ENCODE data around the gene HEXD.
"Not testable (repeated sequence)": the region's sequence is repeated elsewhere in the genome, so short reads cannot be mapped to it uniquely, and the experiment has no call there.

The HEXD gene

DNA sequence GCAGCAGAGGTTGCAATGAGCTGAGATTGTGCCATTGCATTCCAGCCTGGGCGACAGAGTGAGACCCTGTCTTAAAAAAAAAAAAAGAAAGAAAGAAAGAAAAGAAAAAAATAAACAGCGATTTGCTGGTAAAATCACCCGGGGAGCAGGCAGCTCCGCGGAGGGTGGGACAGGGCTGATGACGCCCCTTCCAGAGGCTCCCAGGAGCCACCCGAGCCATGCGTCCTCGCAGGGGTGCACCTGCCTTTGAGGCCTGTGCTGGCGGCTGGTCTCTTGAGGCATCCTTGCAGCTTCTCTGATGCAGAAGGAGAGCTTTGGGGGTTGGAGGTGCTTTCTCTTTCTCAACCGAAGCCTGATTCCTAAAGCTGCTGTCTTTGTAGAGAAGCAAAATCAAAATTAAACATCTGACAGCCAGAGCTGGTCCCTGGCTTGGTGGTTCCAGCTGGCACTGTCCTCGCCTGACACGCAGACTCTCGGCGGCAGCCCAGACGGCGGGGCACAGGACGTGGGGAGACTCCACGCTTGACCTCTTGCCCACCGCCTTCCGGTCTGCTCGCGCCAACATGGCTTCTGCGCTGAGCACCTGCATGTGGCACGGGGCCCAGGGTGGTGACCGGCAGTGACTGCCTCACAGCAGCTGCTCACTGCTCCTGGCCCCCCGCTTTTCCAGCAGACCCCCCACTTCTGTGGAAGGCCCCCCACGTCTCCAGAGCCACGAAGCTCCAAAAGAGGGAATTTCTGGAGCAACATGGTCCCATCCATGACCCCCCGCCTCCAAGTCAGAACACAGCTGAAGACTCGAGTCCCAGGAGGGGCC lies 40.0 kb upstream of the HEXD start:
- Mint-ChIP-seq H3K27me3 (peaks cover 45% of the 10 kb centered on the region), H3K36me3 (ENCODE audit: low read depth) (no peaks in the 10 kb centered on the region), H3K9me3 (no peaks in the 10 kb centered on the region), H3K4me3 (no peak overlapping the region), H3K4me1 (ENCODE audit: low read depth) (peaks cover 9% of the 10 kb centered on the region), H3K27ac (no peak overlapping the region)

DNA sequence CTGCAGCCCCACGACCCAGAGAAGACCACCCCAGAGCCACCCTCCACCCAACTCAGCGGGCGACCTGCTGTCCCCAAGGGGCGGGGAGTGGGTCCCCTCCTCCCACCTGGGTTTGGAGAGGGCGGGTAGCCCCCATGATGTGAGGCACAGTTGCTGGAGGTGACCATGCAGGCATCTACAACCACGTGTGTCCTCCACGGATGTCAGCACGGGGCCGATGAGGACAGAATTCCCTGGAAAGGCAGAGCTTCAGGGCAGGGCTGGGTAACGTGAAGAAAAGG lies 39.5 kb upstream of the HEXD start:
- peaks cover 39% of the 10 kb centered on the region for H3K27me3 Mint-ChIP-seq
- H3K9me3 Mint-ChIP-seq = no peaks in the 10 kb centered on the region
- H3K27ac Mint-ChIP-seq = no peak overlapping the region
- H3K4me1 Mint-ChIP-seq (ENCODE audit: low read depth) = peaks cover 5% of the 10 kb centered on the region
- no peaks in the 10 kb centered on the region for H3K36me3 Mint-ChIP-seq (ENCODE audit: low read depth)
- no peak overlapping the region for H3K4me3 Mint-ChIP-seq

DNA sequence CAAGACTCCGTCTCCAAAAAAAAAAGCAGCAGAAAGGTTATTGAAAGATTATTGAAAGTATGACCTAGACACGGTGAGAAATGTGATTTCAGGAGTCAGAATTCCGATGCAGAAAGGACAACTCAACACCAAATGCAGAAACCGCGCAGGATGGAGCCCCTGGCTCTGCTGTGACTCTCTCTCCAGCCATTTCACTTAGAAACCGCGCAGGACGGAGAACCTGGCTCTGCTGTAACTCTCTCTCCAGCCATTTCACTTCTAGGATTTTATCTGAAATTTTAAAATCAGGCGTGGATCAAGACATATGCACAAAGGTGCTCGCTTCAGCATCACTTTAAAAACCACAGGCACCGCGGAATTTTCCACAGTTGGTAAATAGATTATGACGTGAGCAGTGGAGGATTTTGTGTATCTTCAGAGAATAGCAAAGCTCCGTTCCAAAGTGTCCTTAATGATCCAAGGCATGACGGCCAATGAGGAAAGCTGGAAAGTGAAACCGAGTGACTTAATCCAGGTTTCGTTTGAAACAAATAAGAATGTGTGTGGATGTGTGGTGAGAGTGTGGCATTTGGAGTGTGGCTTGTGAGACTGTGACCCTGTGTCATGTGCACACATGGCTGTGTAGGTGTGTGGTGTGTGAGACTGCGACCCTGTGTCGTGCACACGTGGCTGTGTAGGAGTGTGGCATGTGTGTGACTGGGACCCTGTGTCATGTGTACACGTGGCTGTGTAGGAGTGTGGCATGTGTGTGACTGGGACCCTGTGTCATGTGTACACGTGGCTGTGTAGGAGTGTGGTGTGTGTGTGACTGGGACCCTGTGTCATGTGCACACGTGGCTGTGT lies 37.1 kb upstream of the HEXD start:
- H3K36me3 Mint-ChIP-seq (ENCODE audit: low read depth) = no peaks in the 10 kb centered on the region
- no peak overlapping the region for H3K27ac Mint-ChIP-seq
- H3K4me1 Mint-ChIP-seq (ENCODE audit: low read depth) = peaks cover 5% of the 10 kb centered on the region
- H3K4me3 Mint-ChIP-seq = no peak overlapping the region
- no peaks in the 10 kb centered on the region for H3K9me3 Mint-ChIP-seq
- H3K27me3 Mint-ChIP-seq = peaks cover 33% of the 10 kb centered on the region

DNA sequence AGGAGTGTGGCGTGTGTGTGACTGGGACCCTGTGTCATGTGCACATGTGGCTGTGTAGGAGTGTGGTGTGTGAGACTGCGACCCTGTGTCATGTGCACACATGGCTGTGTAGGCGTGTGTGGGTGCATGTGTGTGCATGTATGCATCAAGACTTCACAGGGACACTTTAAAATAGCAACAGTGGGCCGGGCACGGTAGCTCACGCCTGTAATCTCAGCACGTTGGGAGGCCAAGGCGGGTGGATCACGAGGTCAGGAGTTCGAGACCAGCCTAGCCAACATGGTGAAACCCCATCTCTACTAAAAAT lies 36.5 kb upstream of the HEXD start:
- H3K36me3 Mint-ChIP-seq (ENCODE audit: low read depth); H3K4me1 Mint-ChIP-seq (ENCODE audit: low read depth); H3K27ac Mint-ChIP-seq; H3K9me3 Mint-ChIP-seq; H3K4me3 Mint-ChIP-seq: not testable (repeated sequence)
- peaks cover 29% of the 10 kb centered on the region for H3K27me3 Mint-ChIP-seq

DNA sequence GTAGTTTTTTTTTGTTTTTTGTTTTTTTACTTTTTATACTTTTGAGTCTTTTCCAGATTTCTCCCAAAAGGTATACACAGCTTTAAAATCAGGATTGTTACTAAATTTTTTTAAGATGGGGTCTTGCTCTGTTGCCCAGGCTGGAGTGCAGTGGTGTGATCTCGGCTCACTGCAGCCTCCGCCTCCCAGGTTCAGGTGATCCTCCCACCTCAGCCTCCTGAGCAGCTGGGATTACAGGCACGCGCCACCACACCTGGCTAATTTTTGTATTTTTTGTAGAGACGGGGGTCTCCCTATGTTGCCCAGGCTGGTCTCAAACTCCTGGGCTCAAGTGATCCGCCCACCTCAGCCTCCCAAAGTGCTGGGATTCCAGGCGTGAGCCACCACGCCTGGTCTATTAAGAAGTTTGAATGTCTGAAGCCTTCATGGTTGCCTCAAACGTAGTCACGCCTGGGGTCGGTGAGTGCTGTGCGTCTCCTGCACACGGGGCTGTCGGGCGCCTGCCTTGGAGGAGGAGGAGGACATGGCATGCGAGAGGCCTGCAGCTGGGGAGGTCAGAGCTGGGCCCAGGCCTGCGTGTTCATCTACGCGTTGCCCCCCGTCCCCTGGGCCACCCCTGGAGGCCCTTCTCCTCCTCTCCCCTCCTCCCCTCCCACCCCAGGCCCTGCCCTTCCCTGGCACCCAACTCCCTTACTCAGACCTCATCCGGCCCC lies 35.8 kb upstream of the HEXD start:
- H3K4me1 Mint-ChIP-seq (ENCODE audit: low read depth); H3K27ac Mint-ChIP-seq; H3K9me3 Mint-ChIP-seq; H3K36me3 Mint-ChIP-seq (ENCODE audit: low read depth); H3K4me3 Mint-ChIP-seq: not testable (repeated sequence)
- H3K27me3 Mint-ChIP-seq = peaks cover 26% of the 10 kb centered on the region

DNA sequence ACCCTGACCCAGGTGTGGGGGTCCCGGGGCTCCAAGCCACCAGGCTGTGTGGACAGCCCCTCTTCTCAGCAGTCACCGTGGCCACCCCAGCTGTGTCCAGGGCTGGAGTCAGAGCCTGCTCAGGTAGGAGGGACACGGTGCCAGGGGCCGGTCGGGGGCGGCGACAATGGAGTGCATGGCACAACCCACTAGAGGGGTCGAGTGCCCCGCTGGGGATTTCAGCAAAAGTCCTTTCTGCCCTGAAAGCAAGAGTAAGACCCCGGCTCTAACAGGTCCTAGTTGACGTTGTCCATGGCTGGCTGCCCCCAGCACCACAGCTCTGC lies 35.3 kb upstream of the HEXD start:
- peaks cover 22% of the 10 kb centered on the region for H3K27me3 Mint-ChIP-seq
- no peak overlapping the region for H3K4me3 Mint-ChIP-seq
- peaks cover 5% of the 10 kb centered on the region for H3K4me1 Mint-ChIP-seq (ENCODE audit: low read depth)
- H3K27ac Mint-ChIP-seq = no peak overlapping the region
- no peaks in the 10 kb centered on the region for H3K36me3 Mint-ChIP-seq (ENCODE audit: low read depth)
- no peaks in the 10 kb centered on the region for H3K9me3 Mint-ChIP-seq

DNA sequence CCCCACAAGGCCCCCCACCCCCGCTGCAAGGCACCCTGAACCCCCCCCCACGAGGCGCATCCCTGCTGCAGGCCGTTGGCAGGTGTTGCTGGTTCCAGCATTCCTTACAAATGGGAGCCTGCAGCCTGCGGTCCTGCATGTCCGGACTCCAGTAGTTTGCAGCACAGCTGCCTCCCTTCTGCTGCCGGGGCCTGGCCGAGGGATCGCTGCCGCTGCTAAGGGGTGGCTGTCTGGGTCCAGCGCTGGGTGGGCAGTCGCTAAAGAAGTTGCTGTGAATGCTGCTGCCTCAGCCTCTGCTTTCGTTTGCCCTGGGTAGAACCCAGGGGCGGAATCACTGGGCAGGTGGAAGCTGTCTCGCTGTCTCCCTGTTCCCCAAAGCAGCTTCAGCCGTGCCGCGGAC lies 34.7 kb upstream of the HEXD start:
- Mint-ChIP-seq H3K36me3 (ENCODE audit: low read depth) (no peaks in the 10 kb centered on the region), H3K27ac (no peak overlapping the region), H3K9me3 (no peaks in the 10 kb centered on the region), H3K4me3 (no peak overlapping the region), H3K4me1 (ENCODE audit: low read depth) (peaks cover 5% of the 10 kb centered on the region), H3K27me3 (peaks cover 22% of the 10 kb centered on the region)

DNA sequence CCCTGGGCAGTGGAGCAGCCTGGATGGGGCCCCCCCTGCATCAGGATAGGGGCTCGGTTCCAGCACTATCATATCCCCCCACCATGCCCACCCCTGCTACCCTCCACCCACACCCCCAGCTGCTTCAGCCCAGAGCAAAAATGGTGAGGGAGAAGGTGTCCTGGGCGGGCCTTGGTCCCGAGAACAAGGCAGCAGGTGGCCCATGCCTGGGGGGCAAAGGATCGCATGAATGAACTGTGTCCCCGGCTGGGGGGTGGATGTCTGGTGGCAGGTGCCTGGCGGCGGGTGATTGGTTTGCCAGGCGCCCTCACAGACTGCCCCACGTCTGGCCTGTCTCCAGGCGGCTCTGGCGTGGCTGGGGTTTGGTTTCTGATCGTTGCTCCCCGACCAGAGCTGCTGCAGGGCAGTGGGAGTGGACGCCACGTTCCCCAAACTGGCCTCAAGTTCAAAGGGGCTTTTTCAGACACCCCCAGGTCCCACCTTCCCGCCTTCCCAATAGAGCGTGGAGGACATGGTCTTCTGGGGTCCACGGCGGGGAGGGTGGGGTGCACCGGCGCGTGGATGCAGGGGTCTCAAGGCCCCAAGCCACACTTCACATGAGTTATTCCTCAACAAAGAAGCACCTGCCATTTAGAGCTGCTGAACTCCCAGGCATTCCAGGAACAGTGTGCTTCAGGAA lies 34.0 kb upstream of the HEXD start:
- Mint-ChIP-seq H3K27me3 (peaks cover 18% of the 10 kb centered on the region), H3K9me3 (no peaks in the 10 kb centered on the region), H3K4me3 (no peak overlapping the region), H3K36me3 (ENCODE audit: low read depth) (no peaks in the 10 kb centered on the region), H3K4me1 (ENCODE audit: low read depth) (peaks cover 5% of the 10 kb centered on the region), H3K27ac (no peak overlapping the region)

DNA sequence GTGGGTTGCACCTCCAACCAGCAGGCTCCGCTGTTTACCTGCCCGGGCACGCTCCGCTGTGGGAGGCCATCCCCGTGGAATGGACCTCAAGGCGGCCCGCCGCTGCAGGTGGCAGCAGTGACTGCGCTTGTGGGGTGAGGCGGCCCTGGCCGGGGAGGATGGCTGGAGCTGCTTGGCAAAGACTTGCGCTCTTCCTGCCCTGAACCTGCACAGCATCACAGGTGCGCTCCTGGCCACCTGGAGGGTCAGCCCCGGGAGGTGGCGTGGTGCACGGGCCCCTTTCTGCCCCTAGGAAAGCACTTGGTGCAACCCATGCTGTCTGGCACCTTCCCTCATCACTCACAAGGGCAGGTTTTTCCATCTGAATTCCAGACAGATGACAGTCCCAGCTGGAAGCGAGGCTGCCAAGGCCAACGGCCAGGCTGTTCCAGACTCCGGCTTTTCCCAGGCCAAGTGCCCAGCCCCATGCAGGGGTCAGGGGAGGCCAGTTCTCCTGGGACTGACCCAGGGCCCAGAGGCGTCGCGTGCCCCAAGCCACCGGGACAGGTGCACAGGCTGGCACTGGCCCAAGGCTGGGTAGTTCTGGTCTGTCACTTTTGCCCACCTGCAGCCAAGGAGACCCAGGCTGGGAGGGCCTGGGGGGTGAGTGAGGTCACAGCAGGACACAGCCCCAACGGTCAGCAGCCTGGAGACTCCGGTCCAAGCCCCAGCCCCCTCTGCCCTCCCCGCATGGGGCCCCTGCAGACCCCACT lies 33.2 kb upstream of the HEXD start:
- H3K9me3 Mint-ChIP-seq = no peaks in the 10 kb centered on the region
- peaks cover 15% of the 10 kb centered on the region for H3K27me3 Mint-ChIP-seq
- H3K27ac Mint-ChIP-seq = no peak overlapping the region
- no peak overlapping the region for H3K4me3 Mint-ChIP-seq
- H3K36me3 Mint-ChIP-seq (ENCODE audit: low read depth) = no peaks in the 10 kb centered on the region
- peaks cover 5% of the 10 kb centered on the region for H3K4me1 Mint-ChIP-seq (ENCODE audit: low read depth)

DNA sequence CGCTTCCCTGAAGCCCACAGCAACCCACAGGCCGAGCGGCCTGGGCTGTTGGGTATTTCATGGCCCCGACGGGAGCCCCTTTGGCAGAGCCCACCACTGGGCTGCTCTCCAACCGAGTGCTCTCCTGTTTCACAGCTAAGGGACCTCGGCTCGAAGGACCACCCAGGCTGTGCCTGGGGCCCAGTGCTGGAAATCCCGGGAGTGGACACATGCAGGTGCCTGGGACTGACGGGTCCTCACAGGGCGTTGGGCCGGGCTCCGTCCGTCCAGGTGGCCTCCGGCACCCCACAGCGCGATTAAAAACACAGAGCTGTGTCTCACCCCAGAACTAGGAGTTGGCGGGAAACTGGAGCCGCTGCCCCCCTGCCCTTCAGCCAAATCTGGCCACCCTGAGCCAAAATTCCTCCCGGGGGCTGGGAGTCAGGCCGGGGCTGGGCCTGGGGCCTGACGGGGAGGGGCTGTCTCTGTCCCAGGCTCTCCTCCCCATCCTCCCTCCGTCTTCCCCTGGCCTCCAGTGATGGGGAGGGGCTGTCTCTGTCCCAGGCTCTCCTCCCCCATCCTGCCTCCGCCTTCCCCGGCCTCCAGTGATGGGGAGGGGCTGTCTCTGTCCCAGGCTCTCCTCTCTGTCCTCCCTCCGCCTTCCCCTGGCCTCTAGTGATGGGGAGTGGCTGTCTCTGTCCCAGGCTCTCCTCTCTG lies 32.4 kb upstream of the HEXD start:
- no peaks in the 10 kb centered on the region for H3K36me3 Mint-ChIP-seq (ENCODE audit: low read depth)
- peaks cover 5% of the 10 kb centered on the region for H3K4me1 Mint-ChIP-seq (ENCODE audit: low read depth)
- no peak overlapping the region for H3K27ac Mint-ChIP-seq
- H3K9me3 Mint-ChIP-seq = no peaks in the 10 kb centered on the region
- peaks cover 10% of the 10 kb centered on the region for H3K27me3 Mint-ChIP-seq
- H3K4me3 Mint-ChIP-seq = no peak overlapping the region

DNA sequence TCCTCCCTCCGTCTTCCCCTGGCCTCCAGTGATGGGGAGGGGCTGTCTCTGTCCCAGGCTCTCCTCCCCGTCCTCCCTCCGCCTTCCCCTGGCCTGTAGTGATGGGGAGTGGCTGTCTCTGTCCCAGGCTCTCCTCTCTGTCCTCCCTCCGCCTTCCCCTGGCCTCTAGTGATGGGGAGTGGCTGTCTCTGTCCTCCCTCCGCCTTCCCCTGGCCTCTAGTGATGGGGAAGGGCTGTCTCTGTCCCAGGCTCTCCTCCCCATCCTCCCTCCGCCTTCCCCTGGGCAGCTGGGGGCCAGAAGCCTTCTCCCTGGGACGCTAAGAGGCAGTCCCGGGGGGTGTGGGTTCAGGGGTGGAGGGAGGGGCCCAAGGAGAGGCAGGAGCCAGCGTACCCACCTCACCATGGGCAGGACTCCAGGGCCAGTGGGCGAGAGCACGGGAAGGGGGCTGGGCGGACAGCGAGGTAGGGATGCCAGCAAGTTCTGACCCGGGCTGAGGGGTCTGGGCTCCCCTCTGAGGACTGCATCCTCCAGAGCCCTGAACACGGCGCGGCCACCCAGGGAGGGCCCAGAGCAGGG lies 31.8 kb upstream of the HEXD start:
- peaks cover 2% of the 10 kb centered on the region for H3K4me1 Mint-ChIP-seq (ENCODE audit: low read depth)
- no peaks in the 10 kb centered on the region for H3K36me3 Mint-ChIP-seq (ENCODE audit: low read depth)
- H3K9me3 Mint-ChIP-seq = no peaks in the 10 kb centered on the region
- no peak overlapping the region for H3K4me3 Mint-ChIP-seq
- no peak overlapping the region for H3K27ac Mint-ChIP-seq
- H3K27me3 Mint-ChIP-seq = peaks cover 3% of the 10 kb centered on the region

DNA sequence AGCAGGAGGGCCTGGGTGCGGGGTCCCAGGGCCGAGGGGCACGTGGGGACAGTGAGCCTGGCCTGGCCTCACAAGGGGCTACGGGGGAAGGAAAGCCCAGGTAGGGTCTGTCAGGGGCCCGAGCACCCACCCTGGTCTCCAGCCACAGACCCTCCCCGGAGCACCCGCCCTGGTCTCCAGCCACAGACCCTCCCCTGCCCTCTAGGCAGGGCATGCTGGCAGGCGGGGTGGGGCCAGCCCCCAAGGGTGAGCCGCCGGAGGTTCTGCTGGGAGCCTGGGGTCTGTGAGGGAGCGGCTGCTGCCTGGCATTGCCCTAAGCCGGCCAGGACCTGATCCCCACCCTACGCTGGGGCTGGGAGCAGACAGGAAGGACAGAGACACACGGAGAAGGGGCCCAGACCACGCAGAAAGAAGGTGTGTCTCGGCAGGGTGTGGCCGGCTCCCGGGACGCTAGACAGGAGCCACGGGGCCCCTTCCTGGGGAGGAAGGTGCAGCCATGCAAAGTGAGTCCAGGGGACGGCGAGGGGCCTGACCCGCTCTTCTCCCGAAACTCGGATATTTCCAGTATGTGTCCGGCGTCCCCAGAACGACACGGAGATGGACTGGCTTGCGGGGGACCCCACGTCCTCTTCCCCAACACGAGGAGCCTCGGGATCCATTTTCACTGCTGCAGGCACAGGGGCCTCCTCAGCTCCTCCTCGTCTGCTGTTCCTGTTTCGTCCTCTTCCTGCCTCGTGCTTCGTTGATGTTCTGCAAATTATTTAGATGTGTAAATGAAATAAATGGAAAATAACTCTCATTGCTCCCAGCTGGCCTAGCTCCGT lies 31.1 kb upstream of the HEXD start:
- Mint-ChIP-seq H3K27me3 (no peaks in the 10 kb centered on the region), H3K4me1 (ENCODE audit: low read depth) (no peaks in the 10 kb centered on the region), H3K36me3 (ENCODE audit: low read depth) (no peaks in the 10 kb centered on the region), H3K9me3 (no peaks in the 10 kb centered on the region), H3K4me3 (no peak overlapping the region), H3K27ac (no peak overlapping the region)

DNA sequence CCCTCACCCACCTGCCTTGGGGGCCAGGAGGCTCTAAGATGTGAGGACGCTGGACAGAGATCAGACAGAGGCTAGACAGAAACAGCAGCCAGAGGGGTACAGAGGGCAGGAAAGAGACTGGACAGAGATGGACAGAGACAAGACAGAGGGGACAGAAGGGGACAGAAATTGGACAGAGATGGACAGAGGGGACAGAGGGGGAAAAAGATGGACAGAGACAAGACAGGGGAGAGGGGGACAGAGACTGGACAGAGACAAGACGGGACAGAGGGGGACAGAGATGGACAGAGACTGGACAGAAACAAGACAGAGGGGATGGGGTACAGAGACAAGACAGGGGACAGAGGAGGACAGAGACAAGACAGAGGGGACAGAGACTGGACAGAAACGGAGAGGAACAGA lies 30.4 kb upstream of the HEXD start:
- Mint-ChIP-seq H3K4me3 (no peak overlapping the region), H3K27ac (no peak overlapping the region), H3K9me3 (no peaks in the 10 kb centered on the region), H3K27me3 (no peaks in the 10 kb centered on the region), H3K4me1 (ENCODE audit: low read depth) (no peaks in the 10 kb centered on the region), H3K36me3 (ENCODE audit: low read depth) (no peaks in the 10 kb centered on the region)

All from stimulated activated naive CD8-positive, alpha-beta T cell treated with anti-CD3 and anti-CD28 coated beads, Interleukin-15, Interleukin-2, amounts not matched to agents 100 ng/mL and 50 ng/mL, for 24 hours (primary cell).